ENCODE measurements around the gene STYXL2. TPM values are rescaled to one million over a fixed set of nuclear protein-coding genes. Genes with fewer than 3 reads are reported as not detected.

STYXL2 gene
- total RNA-seq, 1 experiment from 2014 or later = not detected

DNA sequence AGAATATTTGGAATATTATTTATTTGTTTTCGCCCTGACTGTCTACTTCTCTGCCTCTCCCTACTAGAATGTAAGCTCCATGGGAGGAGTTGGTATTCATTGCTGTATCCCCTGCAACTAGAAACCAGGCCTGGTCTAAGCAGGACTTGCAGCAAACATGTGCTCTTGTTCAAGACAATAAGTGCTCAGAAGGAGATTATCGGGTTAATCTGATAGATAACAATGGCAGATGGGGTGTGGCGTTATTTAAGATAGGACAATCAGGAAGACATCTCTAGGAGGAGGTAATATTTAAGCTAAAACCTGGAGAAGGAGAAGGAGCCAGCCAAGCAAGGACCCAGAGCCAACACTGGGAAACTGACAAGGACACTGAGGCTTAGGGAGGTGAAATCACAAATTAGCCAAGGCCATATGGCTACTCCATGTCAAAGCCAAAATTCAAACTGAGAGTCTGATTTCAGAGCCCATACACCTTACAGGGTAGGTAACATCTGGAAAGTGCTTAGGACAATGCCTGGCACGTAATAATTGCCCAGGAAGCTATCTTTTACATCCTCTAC, 41.5 kb downstream of the STYXL2 start:
- ChIA-PET CTCF (interaction anchor here (0.6 to 18.0 kb wide), 12 partner anchors 8 to 1456 kb away, joined by 3 to 259 read pairs (median 4); partner anchors contain the start of gene POU2F1), POLR2A (interaction anchor here (0.6 to 4.8 kb wide), 4 partner anchors 11 to 100 kb away, joined by 3 to 21 read pairs (median 4); partner anchors contain the start of gene POU2F1)
- no TSS peak for BruUV-seq (replicated peaks)
- Mint-ChIP-seq H3K4me1 (ENCODE audit: insufficient read depth, unreplicated experiment) (peaks cover 21% of the 10 kb centered on the region), H3K9me3 (ENCODE audit: unreplicated experiment) (no peaks in the 10 kb centered on the region), H3K27me3 (ENCODE audit: insufficient read depth, unreplicated experiment) (no peaks in the 10 kb centered on the region), H3K36me3 (ENCODE audit: insufficient read depth, unreplicated experiment) (no peaks in the 10 kb centered on the region), H3K27ac (ENCODE audit: low read depth, unreplicated experiment) (no peak overlapping the region), H3K4me3 (ENCODE audit: unreplicated experiment) (no peak overlapping the region)
- TF ChIP-seq, protein P1, sequence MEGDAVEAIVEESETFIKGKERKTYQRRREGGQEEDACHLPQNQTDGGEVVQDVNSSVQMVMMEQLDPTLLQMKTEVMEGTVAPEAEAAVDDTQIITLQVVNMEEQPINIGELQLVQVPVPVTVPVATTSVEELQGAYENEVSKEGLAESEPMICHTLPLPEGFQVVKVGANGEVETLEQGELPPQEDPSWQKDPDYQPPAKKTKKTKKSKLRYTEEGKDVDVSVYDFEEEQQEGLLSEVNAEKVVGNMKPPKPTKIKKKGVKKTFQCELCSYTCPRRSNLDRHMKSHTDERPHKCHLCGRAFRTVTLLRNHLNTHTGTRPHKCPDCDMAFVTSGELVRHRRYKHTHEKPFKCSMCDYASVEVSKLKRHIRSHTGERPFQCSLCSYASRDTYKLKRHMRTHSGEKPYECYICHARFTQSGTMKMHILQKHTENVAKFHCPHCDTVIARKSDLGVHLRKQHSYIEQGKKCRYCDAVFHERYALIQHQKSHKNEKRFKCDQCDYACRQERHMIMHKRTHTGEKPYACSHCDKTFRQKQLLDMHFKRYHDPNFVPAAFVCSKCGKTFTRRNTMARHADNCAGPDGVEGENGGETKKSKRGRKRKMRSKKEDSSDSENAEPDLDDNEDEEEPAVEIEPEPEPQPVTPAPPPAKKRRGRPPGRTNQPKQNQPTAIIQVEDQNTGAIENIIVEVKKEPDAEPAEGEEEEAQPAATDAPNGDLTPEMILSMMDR (IDR thresholded peaks at IDR 0.05; ENCODE audit: unreplicated experiment) = no peak
- intact Hi-C loops (cut with micrococcal nuclease) = no loop called here
- DNase-seq (ENCODE audit: unreplicated experiment) = no peak

DNA sequence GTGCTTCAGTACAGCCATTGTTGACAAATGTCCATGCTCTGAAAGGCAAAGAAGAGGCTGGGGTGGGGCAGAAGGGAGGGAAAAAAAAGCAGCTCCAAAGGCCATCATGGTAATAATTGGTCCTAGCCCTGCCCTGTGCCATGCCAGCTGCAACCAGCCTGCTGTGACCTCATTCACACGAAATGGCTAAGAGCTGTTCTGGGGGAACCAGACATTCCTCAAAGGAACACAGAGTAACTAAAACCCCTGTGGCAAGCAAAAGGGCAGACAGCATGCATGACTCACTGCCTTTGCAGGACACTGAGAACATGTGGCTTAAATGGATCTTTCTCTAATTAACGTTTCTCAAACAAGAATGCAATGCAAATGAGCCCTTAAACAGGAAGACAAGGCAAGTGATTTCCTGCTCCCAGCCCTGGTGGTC, 42.3 kb downstream of the STYXL2 start:
- TF ChIP-seq, protein P1 (IDR thresholded peaks at IDR 0.05; ENCODE audit: unreplicated experiment) = no peak
- DNase-seq (ENCODE audit: unreplicated experiment) = peak; percentile 85
- intact Hi-C loops (cut with micrococcal nuclease) = no loop called here
- no TSS peak for BruUV-seq (replicated peaks)
- Mint-ChIP-seq H3K4me3 (ENCODE audit: unreplicated experiment) (no peak overlapping the region), H3K9me3 (ENCODE audit: unreplicated experiment) (no peaks in the 10 kb centered on the region), H3K27me3 (ENCODE audit: insufficient read depth, unreplicated experiment) (no peaks in the 10 kb centered on the region), H3K4me1 (ENCODE audit: insufficient read depth, unreplicated experiment) (peaks cover 21% of the 10 kb centered on the region), H3K36me3 (ENCODE audit: insufficient read depth, unreplicated experiment) (no peaks in the 10 kb centered on the region), H3K27ac (ENCODE audit: low read depth, unreplicated experiment) (no peak overlapping the region)
- POLR2A ChIA-PET = interaction anchor here (0.6 to 4.8 kb wide), 4 partner anchors 10 to 913 kb away, joined by 3 to 21 read pairs (median 4); partner anchors contain the start of gene POU2F1
- CTCF ChIA-PET = interaction anchor here (0.5 to 18.0 kb wide), 15 partner anchors 10 to 463 kb away, joined by 3 to 259 read pairs (median 3); partner anchors contain the start of gene POU2F1

DNA sequence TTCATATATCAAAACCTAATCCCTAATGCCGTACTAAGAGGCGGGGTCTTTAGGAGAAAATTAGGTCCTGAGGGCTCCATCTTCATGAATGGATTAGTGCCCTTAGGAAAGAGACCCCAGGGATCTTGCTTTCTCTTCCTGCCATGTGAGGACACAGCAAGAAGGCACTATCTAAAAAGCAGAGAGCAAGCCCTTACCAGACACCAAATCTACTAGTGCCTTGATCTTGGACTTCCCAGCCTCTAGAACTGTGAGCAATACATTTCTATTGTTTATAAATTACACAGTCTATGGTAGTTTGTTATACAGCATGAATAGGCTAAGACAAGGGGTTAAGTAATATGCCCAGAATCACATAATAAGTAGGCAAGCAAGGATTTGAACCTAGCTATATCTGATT, 42.9 kb downstream of the STYXL2 start:
- intact Hi-C loops (cut with micrococcal nuclease) = no loop called here
- Mint-ChIP-seq H3K9me3 (ENCODE audit: unreplicated experiment) (no peaks in the 10 kb centered on the region), H3K27ac (ENCODE audit: low read depth, unreplicated experiment) (no peak overlapping the region), H3K4me1 (ENCODE audit: insufficient read depth, unreplicated experiment) (peaks cover 21% of the 10 kb centered on the region), H3K36me3 (ENCODE audit: insufficient read depth, unreplicated experiment) (no peaks in the 10 kb centered on the region), H3K4me3 (ENCODE audit: unreplicated experiment) (no peak overlapping the region), H3K27me3 (ENCODE audit: insufficient read depth, unreplicated experiment) (no peaks in the 10 kb centered on the region)
- DNase-seq (ENCODE audit: unreplicated experiment) = no peak
- ChIA-PET POLR2A (interaction anchor here (0.6 to 4.8 kb wide), 2 partner anchors 13 to 84 kb away, joined by 3 to 21 read pairs; partner anchors contain the start of gene POU2F1), CTCF (interaction anchor here (0.5 to 18.0 kb wide), 7 partner anchors 12 to 413 kb away, joined by 3 to 259 read pairs (median 4); no protein-coding TSS in a partner anchor)
- TF ChIP-seq, protein P1 (IDR thresholded peaks at IDR 0.05; ENCODE audit: unreplicated experiment) = no peak
- BruUV-seq (replicated peaks) = no TSS peak

DNA sequence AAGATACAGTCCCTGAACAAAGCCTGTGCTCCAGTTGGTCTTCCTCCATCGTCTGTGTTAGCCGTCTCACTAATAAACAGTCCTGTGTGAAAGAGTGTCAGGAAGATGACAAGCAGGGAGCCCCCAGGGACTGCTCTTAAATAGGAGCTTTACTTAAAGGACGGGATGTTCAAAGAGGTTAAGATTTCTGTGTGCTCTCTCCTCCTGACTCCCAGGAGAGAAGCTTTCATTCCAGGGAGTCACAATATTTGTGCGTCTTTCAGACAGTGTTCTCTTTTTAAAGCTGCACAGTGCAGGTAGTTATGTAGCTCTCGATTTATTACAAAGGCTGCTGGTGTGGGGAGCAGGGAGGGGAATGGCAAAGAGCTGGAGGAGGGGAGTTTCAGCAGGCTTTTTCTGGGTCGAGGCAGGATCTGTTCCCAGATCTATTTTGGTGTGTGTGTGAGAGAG, 43.5 kb downstream of the STYXL2 start:
- DNase-seq (ENCODE audit: unreplicated experiment) = no peak
- intact Hi-C loops (cut with micrococcal nuclease) = no loop called here
- ChIA-PET POLR2A (interaction anchor here (0.6 to 4.8 kb wide), 3 partner anchors 12 to 83 kb away, joined by 3 to 21 read pairs (median 5); partner anchors contain the start of gene POU2F1), CTCF (interaction anchor here (1.1 to 18.0 kb wide), 7 partner anchors 10 to 227 kb away, joined by 4 to 259 read pairs (median 7); no protein-coding TSS in a partner anchor)
- H3K27ac Mint-ChIP-seq (ENCODE audit: low read depth, unreplicated experiment) = no peak overlapping the region
- peaks cover 21% of the 10 kb centered on the region for H3K4me1 Mint-ChIP-seq (ENCODE audit: insufficient read depth, unreplicated experiment)
- H3K4me3 Mint-ChIP-seq (ENCODE audit: unreplicated experiment) = no peak overlapping the region
- BruUV-seq (replicated peaks) = no TSS peak
- H3K27me3 Mint-ChIP-seq (ENCODE audit: insufficient read depth, unreplicated experiment) = no peaks in the 10 kb centered on the region
- TF ChIP-seq, protein P1 (IDR thresholded peaks at IDR 0.05; ENCODE audit: unreplicated experiment) = no peak
- H3K9me3 Mint-ChIP-seq (ENCODE audit: unreplicated experiment) = no peaks in the 10 kb centered on the region
- H3K36me3 Mint-ChIP-seq (ENCODE audit: insufficient read depth, unreplicated experiment) = no peaks in the 10 kb centered on the region
